ENCODE results near the gene SDC4.

Gene SDC4

DNA sequence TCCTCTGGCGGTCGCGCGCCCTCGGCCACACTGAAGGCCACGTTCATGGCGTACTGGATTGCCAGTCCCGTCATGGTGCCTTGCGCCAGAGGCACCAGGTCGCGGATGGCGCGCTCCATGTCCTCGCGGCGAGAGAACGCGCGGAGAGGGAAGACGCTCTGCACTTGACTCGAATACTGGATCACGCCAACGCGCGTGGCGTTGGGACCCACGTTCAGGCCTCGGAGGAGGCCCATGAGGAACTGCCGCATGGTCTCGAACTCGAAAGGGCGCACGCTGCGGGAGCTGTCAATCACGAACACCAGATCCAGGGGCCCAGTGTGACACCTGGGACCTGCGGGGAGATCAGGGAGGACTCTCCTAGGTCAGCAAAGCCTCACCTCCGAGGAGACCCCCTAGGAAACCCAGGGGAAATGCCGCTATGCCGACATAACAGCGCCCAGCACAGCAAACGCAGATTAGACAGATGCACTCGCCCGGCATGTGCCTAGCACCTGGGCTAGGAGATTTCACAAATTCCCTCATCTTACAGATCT lies 43.7 kb downstream of the SDC4 start:
- Histone ChIP-seq H3K36me3 (no peaks in the 10 kb centered on the region), H3K4me1 (peaks cover 0 to 11% (median 4%) of the 10 kb centered on the region in 4 donors), H3K27ac (no peak overlapping the region), H3K27me3 (peaks cover 0 to 69% of the 10 kb centered on the region in 2 donors), H3K4me3 (no peak overlapping the region), H3K9me3 (no peaks in the 10 kb centered on the region)
- peak in 1 of 2 donors; percentile 53 for DNase-seq
- intact Hi-C loops (cut with DNase I; ENCODE audit: low total_unique reads): no loop called here
- TF ChIP-seq, protein P1, sequence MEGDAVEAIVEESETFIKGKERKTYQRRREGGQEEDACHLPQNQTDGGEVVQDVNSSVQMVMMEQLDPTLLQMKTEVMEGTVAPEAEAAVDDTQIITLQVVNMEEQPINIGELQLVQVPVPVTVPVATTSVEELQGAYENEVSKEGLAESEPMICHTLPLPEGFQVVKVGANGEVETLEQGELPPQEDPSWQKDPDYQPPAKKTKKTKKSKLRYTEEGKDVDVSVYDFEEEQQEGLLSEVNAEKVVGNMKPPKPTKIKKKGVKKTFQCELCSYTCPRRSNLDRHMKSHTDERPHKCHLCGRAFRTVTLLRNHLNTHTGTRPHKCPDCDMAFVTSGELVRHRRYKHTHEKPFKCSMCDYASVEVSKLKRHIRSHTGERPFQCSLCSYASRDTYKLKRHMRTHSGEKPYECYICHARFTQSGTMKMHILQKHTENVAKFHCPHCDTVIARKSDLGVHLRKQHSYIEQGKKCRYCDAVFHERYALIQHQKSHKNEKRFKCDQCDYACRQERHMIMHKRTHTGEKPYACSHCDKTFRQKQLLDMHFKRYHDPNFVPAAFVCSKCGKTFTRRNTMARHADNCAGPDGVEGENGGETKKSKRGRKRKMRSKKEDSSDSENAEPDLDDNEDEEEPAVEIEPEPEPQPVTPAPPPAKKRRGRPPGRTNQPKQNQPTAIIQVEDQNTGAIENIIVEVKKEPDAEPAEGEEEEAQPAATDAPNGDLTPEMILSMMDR (IDR thresholded peaks at IDR 0.05): no peak

DNA sequence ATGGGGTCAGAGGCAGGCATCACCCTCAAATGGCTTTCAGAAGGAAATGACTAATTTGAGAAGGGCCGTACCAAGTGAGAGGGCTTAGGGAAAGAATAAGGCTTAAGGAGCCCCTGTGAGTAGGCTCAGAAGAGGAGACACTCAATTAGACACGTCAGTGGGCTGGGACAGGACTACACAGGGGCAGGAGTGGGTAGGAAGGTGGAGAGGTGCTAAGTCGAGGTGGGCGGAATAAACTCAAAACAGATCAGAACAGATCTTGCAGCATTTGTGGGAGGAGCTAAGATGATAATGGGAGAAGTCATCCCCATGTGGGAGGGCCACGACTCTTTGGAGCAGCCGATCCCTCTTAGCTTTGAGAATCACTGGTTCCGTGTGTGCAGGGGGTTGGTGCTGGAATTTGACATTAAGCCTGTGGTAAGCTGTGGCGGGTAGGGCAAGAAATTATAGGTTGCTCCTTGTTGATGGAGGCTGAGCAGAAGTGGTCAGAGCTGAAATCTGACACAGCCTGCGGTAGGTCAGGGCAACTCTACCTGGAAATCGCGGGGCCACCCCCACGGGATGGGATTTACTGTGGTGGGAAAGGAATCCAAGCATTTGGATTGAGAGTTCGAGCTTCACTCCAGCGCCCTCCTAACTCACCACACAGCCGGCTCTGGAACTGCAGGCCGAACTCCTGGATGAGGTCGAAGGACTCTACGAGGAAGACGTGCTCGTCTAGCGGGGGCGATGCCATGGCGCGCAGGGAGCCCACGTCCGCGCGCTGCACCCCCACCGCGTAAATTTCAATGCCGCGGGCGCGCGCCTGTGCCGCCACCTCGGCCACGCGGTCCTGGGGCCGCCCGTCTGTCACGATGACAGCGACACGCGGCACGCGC lies 44.4 kb downstream of the SDC4 start:
- intact Hi-C loops (cut with DNase I; ENCODE audit: low total_unique reads): no loop called here
- Histone ChIP-seq H3K9me3 (no peaks in the 10 kb centered on the region), H3K27me3 (peaks cover 0 to 62% of the 10 kb centered on the region in 2 donors)

DNA sequence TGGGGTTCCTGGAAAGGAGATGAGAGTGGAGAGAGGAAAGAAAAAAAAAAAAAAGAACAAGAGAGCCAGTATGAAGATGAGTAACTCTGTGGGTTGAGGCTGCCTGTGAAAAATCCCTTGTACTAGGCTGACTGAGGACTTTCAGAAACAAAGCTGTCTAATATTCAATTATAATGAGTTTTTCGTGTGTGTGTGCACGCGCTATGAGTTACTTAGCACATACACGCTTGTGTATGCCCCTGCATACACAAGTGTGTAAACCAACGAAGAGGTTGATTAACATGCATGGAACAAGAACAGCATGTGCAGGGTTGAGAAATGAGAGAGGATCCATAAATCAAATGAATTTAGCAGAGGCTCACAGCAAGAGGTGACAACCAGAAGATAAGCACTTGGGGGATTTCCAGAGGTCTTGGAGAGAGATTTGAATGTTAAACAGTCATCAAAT lies 46.4 kb downstream of the SDC4 start:
- Histone ChIP-seq H3K9me3 (no peaks in the 10 kb centered on the region), H3K36me3 (no peaks in the 10 kb centered on the region), H3K4me3 (no peak overlapping the region), H3K4me1 (peaks cover 0 to 7% (median 4%) of the 10 kb centered on the region in 4 donors), H3K27ac (no peak overlapping the region), H3K27me3 (peaks cover 0 to 59% of the 10 kb centered on the region in 2 donors)
- intact Hi-C loops (cut with DNase I; ENCODE audit: low total_unique reads): no loop called here
- TF ChIP-seq, protein P1 (IDR thresholded peaks at IDR 0.05): no peak
- no peak for DNase-seq

More for the DNA sequence above, 44.4 kb downstream of the SDC4 start:
- Histone ChIP-seq H3K4me3 (no peak overlapping the region), H3K36me3 (no peaks in the 10 kb centered on the region), H3K4me1 (peaks cover 0 to 11% (median 4%) of the 10 kb centered on the region in 4 donors), H3K27ac (no peak overlapping the region)
- peak in 1 of 2 donors; percentile 41 for DNase-seq
- TF ChIP-seq, protein P1 (IDR thresholded peaks at IDR 0.05): no peak

DNA sequence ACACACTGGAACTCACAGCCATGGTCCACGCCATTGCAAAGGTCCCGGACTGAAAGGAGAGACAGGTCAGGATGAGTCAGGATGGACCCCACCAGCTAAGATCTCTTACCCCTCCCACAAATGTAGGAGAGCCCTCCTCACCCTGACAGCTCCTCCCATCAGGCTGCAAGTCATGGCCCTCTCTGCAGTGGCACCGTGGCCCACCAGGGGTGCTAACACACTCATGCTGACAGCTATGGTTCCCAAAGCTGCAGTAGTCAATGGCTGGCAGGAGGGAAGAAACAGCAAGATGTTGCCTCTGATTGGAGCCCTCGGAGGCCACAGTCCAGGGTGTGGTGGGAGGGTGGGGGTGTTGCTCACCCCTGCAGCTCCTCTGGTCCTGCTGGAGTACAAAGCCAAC lies 47.3 kb downstream of the SDC4 start:
- H3K27ac ChIP-seq: no peak overlapping the region
- peaks cover 0 to 57% of the 10 kb centered on the region in 2 donors for H3K27me3 ChIP-seq
- intact Hi-C loops (cut with DNase I; ENCODE audit: low total_unique reads): no loop called here
- TF ChIP-seq, protein P1 (IDR thresholded peaks at IDR 0.05): no peak
- H3K4me3 ChIP-seq: no peak overlapping the region
- H3K4me1 ChIP-seq: no peaks in the 10 kb centered on the region
- H3K36me3 ChIP-seq: no peaks in the 10 kb centered on the region
- no peaks in the 10 kb centered on the region for H3K9me3 ChIP-seq
- no peak for DNase-seq

DNA sequence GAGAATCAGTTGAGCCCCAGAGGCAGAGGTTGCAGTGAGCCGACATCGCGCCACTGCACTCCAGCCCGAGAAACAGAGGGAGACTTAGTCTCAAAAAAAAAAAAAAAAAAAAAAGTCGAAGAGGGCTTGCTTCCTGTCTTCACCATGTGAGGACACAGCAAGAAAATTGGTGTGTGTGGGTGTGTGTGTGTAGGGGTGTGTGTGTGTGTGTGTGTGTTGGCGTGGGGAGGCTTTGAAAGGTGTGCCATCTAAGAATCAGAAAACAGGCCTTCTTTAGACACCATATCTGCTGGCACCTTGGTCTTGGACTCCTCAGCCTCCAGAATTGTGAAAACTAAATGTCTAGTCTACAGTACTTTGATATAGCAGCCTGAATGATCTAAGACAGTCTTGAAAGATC lies 48.4 kb downstream of the SDC4 start:
- Histone ChIP-seq H3K4me1 (no peaks in the 10 kb centered on the region), H3K27me3 (peaks cover 0 to 48% of the 10 kb centered on the region in 2 donors), H3K4me3 (no peak overlapping the region), H3K36me3 (no peaks in the 10 kb centered on the region), H3K27ac (no peak overlapping the region), H3K9me3 (no peaks in the 10 kb centered on the region)
- no peak for DNase-seq
- intact Hi-C loops (cut with DNase I; ENCODE audit: low total_unique reads): loop anchor here (10.0 kb wide), 1 partner anchor 255 kb away; no protein-coding TSS in a partner anchor
- TF ChIP-seq, protein P1 (IDR thresholded peaks at IDR 0.05): no peak

All from tibial artery (tissue), 4 donors.